ENCODE results near the gene RPS6KA3.

RPS6KA3 gene

GRCh38 chrX:20266810-20267606, at the start of gene RPS6KA3:
Gene RPS6KA3 (minus strand): TSS chrX:20266909. CDS start chrX:20266632, 277 bp downstream.
- peak; percentile 86 for DNase-seq

GRCh38 chrX:20315140-20315539, 48.4 kb upstream of the RPS6KA3 start:
- no peak for DNase-seq

- no peak for DNase-seq
Measured at GRCh38 chrX:20313899-20314298, 47.2 kb upstream of the RPS6KA3 start.

GRCh38 chrX:20312018-20312417, 45.3 kb upstream of the RPS6KA3 start:
- DNase-seq = no peak

GRCh38 chrX:20311505-20311904, 44.8 kb upstream of the RPS6KA3 start:
- no peak for DNase-seq

GRCh38 chrX:20309806-20310205, 43.1 kb upstream of the RPS6KA3 start:
- no peak for DNase-seq

- DNase-seq = no peak
Measured at GRCh38 chrX:20306668-20307067, 40.0 kb upstream of the RPS6KA3 start.

GRCh38 chrX:20300822-20301221, 34.1 kb upstream of the RPS6KA3 start:
- DNase-seq = no peak

- DNase-seq = no peak
Measured at GRCh38 chrX:20294957-20295356, 28.2 kb upstream of the RPS6KA3 start.

GRCh38 chrX:20294284-20294683, 27.6 kb upstream of the RPS6KA3 start:
- DNase-seq = no peak

- no peak for DNase-seq
Measured at GRCh38 chrX:20285511-20285910, 18.8 kb upstream of the RPS6KA3 start.

GRCh38 chrX:20284992-20285391, 18.3 kb upstream of the RPS6KA3 start:
- no peak for DNase-seq

- DNase-seq = no peak
Measured at GRCh38 chrX:20284444-20284843, 17.7 kb upstream of the RPS6KA3 start.

- no peak for DNase-seq
Measured at GRCh38 chrX:20280938-20281337, 14.2 kb upstream of the RPS6KA3 start.

- no peak for DNase-seq
Measured at GRCh38 chrX:20274121-20274520, 7.4 kb upstream of the RPS6KA3 start.

GRCh38 chrX:20271730-20272129, 5.0 kb upstream of the RPS6KA3 start:
- DNase-seq = no peak

- no peak for DNase-seq
Measured at GRCh38 chrX:20271186-20271585, 4.5 kb upstream of the RPS6KA3 start.

- DNase-seq = no peak
Measured at GRCh38 chrX:20270562-20270890, 3.8 kb upstream of the RPS6KA3 start.

GRCh38 chrX:20269848-20270561, 3.3 kb upstream of the RPS6KA3 start:
- DNase-seq = no peak

- peak; percentile 8 for DNase-seq
Measured at GRCh38 chrX:20267931-20268701, 1.4 kb upstream of the RPS6KA3 start.

- no peak for DNase-seq
Measured at GRCh38 chrX:20267607-20267930, 860 bp upstream of the RPS6KA3 start.

- peak; percentile 33 for DNase-seq
Measured at GRCh38 chrX:20265726-20266681, 705 bp downstream of the RPS6KA3 start.

All from stimulated activated CD4-positive, alpha-beta T cell treated with anti-CD3 and anti-CD28 coated beads, Interleukin-4, amount 100 ng/mL, for 1 hour (primary cell).